DMS79 treated with DMSO at 0.1 percent for 48 hours (cell line): ENCODE measurements around the gene PXYLP1.

Source experiments
- DNase-seq: peaks from one replicate; lab custom pipeline; 2025; lab: John Stamatoyannopoulos, UW

The PXYLP1 gene

DNA sequence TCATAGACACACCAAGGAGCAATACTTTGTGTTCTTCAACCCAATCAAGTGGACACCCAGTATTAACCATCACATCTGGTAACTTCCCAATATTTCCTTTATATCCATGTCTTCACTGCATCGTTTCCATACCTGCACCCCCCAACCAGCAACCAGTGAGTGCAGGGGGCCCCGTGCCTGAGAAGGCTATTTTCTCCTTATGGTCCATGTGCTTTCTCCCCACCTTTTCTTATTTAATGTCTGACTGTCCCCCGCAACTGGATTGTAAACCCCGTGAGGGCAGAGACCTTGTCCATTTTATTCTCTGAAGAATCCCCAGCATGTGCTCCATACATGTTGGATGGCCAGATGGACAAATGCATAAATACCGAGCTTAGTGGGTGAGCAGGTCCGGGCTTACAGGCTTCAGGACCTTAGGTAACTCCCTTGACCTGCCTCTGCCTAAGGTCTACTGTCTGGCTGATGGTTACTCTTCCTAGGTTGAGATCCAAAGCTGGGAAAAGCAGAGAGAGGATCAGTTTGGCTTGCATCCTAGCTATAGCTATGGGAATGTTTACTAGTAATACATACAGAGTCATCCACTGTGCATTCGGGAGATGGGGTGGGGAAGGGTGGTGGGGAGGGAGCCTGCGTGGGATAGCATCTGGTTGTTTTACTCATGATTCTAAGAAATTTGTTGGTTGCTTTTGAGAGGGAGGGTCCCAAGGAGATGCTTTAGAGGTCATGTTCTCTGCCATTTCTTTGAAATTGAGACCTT, 41.5 kb downstream of the PXYLP1 start:
- DNase-seq, result no peak

DNA sequence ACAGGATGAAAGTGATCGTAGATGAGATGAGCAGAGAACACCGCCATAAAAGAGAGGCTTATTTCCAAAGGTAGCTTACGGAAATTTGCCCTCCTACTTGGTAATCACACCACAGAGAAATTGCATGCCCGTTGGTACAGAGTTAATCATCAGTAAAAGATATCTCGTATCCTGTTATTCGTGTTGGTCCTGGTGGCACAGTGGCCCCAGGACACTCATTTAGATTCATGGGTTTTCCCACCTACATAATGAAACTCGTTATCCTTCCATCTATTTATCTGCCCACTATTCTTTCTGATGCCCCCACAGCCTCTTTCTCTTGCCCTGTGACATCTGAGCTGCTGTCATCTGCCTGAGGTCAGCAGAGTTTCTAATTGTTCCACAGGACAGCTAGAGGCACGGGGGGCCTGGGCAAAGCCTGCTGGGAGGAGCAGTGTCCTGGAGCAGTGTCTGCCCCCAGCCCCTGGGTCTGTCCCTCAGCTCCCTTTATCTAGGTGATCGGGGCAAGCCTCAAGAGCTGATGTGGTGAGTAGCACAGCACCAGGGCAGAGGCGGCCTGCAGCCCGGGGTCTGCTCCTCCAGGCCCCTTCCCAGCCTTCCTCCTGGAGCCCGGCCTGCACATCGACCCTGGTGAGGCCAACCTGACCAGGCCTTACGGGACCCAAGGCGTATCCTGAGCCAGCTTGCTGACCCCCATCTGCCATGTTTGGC, 42.2 kb downstream of the PXYLP1 start:
- no peak for DNase-seq

DNA sequence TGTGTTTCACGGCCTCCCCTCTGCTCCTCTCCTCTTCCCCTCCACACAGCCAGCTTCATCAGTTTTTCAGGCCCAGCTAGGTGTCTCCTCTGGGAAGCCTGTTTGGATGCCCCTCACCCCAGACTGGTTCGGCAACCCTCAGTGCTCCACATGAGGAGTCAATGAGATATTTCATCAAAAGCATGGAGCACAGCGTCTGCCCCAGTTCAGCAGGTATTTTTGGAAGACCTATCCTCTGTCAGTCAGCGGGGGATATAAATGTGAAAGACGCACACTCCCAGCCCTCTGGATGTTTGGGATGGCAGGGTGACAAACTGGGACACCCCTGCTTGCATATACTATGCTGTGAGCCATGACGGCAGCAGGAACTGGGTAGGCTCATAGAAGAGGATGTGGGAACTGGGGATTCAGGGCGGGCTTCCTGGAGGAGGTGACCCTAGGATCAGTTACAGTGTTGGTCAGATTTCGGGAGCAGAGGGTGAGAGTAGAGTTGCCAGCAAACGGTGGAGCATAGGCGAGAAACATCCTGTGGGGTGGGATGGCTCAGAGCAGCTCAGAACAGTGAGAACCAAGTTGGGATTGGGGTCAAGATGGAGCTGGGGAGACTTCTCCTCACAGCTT, 42.9 kb downstream of the PXYLP1 start:
- DNase-seq, result no peak

DNA sequence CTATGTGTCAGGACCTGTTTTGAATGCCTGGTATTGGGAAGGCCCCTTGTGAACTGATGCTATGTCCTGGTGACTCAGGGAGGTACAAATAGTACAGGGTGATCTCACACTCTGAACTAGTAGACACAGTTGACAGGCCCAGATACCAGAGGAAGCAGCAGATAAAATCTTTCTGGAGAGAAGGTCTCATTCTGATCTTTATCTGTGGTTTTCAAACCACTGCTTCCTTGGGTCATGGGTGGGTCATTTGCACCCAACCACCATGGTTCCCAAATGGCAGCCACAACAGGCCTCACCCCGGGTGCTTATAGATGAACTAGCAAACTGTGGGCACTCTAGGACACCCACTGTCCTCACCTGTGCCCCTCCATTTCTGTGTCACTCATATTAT, 43.4 kb downstream of the PXYLP1 start:
- DNase-seq, result no peak

DNA sequence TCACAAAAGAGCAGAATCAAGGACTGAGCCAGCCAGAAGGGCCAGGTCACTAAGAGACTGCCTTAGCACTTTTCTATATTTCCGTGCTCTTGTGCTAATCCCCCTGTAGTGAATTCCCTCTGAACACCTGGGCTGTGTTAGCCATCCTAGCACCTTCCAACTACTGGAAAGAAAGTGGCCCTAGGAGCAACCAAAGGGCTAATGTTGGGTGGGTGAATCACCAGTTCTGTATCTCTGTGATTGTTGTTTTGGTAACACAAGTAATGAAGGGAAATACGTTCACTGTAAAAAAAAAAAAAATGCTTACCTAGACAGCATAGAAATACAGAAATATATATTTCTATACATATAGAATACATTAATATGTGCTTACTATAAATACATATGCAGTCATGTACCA, 43.9 kb downstream of the PXYLP1 start:
- DNase-seq, result no peak

DNA sequence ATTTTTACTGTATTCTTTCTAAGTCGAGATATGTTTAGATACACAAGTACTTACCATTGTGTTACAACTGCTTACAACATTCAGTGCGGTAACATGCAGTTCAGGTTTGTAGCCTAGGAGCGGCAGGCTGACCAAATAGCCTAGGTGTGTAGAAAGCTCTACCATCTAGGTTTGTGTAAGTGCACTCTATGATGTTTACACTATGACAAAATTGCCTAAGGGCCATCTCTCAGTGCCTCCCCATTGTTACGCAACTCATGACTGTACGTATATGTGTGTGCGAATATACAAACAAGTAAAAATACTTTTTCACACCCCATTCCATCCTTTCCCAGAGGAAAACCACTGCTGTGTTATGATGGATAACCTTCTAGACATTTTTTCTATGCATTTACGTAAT, 44.3 kb downstream of the PXYLP1 start:
- no peak for DNase-seq

DNA sequence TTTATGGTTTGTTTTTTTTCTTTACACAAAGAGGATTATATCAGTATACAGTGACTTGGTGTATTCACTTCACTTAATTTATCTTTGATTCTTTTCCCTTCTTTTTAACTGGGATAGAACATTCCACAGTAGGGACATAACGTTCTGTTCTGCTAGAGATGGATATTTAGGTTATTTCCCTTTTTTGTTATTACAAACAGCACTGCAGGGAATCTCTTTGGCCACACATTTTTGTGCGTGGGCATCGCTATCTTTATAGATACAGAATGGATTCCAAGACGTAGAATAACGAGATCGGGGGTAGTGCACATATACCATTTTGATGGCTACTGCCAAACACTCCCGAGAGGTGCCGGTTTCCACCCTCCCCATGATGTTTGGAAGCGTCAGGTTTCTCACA, 44.8 kb downstream of the PXYLP1 start:
- DNase-seq, result no peak

DNA sequence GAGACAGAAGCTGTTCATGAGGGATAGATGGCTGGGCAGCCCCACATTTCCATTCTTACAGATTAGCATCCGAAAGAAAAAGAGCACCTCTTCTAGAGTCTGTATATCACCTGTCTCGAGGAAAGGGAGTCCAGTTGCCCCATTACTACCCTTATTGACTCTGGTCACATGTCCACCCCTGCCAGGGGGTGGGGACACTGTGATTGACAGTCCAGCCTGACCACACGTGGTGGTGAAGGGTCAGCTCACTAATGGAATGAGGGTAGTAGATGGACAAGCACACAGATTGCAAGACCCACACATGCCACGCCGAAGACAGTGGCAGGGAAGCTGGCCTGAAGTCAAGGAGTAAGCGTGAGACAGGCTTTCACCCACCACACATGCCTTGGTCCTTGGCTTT, 45.8 kb downstream of the PXYLP1 start:
- no peak for DNase-seq

DNA sequence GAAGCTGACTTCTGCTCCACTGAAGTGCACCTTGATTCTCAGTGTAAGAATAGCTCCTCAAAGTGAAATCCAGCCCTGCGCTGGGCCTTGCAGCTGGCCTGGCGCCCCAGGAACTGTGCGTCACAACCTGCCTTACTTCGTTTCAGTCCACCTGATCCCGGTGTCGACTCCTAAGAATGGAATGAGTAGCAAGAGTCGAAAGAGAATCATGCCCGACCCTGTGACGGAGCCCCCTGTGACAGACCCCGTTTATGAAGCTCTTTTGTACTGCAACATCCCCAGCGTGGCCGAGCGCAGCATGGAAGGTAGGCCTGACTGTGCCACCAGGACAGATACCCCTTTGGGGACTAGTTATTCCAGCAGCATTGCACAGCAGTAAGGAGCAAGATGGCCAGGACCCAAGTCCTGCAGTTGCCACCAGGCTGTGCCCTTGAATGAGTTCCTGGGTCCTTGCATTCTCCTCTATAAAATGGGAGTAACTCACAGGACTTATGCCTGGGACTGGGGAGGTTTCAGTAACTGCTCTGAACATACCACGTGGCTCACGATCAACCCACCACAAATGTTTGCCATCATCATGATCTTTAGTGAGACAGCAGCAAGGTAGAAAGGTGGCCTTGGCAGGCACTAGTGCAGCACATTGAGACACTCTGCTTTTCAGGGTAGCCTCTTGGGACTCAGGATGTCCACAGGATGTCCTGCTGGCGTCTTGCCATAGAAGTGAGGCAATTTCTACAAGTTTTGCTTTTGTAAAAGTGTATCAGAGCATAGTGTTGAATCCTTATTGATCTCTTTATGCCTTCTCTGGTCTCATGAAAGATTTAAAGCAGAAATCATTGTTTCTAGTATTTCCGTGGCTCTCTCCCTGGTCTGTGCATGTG, 46.8 kb downstream of the PXYLP1 start:
- no peak for DNase-seq

DNA sequence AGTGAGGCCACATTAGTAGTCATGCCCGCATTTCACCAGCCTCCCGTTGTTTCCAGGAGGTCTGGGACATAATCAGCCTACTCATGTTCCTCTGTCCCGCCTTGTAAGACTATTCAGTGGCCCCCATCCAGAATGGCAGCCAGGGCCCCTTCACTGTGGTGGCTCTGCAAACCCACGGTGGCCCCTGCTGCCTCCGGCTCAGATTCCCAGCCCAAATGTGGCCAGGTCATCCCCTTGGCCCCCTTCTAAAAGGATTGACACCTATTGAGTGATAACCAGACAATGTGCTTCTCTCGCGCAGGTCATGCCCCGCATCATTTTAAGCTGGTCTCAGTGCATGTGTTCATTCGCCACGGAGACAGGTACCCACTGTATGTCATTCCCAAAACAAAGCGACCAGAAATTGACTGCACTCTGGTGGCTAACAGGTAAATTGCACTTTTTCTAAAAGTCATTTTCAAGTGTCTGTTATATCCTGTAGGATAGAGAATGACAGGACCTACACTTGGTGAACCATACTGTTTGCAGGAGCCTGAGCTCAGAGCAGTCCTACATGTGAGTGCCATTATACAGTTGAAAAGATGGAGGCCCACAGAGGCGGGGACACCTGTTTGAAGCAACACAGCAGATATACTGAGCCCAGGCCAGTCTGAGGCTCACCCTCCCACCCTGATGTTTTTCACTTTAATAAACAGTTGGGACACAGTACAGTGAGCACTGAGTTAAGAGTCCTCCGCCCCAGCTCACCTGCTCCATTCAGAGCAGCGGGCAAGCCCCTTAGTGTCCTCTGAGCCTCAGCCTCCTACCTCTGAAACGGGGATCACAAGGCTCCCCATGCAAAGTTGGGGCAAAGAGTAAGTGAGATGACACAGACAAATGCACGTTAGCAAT, 47.7 kb downstream of the PXYLP1 start:
- DNase-seq, result peak; percentile 22

DNA sequence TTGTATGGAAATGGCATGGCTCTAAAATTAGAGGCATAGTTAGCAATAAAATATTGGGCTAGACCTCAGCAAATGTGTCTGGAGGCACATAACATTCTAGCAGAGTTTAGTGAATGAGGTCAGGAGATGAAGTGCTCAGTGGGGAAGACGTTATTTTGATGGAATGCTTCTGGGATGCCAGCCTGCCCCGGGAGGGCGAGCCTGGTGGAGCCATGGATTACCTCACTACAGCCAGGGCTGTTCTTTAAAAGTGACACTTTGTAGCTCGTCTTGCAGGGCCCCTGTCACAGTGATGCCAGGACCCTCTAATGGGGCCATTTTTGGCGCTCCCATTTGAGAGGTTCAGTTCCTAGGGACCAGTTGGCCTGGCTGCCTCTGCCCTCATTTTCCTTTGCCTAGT, 48.5 kb downstream of the PXYLP1 start:
- DNase-seq, result no peak

DNA sequence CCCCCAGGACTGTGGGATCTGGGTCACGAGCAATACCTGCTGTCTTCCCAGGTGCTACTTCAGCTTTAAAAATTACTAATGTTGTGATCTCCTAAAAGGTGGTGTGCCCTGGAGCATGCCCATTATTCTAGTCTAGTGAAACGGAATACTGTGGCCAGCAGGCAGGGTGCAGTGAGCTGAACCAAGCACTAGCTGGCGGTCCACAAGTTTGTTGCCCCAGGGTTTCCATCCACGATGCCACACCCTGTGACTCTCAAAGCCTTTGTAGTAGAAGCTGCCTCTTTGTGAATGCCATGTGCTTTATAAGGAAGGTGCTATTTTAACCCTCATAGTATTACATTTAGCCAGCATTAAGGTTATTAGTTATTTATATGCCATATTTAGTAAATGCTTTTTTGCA, 49.1 kb downstream of the PXYLP1 start:
- no peak for DNase-seq

DNA sequence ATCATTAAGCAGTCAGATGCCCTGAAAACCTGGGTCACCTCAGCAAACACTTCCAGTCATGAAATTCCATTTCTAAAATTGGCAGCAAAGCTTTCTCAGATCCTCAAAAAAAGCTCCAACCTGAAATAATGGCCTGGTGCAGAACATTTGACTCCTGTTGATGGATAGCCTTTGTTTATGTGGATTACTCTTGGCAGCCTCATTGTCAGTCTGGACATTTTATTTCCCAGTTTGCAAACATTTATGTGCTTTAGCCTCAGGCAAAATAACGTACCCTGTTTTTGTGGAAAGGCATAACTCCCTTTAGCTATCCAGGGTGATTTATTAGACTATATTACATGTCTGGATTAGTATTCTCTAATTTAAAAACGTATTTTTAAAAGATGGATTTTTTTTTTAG, 53.9 kb downstream of the PXYLP1 start:
- DNase-seq, result no peak

DNA sequence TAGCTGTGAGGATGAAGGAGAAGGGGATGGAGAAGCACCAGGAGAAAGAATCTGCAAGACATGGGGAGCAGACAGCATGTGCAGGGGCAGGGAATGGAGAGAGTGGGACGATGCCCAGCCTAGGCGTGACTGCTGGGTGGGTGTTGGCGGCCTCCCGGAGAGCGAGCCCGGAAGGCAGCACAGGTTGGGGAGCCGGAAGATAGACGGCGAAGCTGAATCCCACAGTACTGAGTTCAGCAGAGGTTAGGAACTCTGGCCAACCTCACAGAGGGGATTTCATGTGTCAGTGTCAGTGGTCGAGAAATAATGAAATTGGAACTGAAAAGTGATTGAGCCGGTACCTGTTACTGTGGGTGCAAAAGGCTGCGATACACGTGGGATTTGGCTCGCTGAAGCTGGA, 55.2 kb downstream of the PXYLP1 start:
- no peak for DNase-seq

DNA sequence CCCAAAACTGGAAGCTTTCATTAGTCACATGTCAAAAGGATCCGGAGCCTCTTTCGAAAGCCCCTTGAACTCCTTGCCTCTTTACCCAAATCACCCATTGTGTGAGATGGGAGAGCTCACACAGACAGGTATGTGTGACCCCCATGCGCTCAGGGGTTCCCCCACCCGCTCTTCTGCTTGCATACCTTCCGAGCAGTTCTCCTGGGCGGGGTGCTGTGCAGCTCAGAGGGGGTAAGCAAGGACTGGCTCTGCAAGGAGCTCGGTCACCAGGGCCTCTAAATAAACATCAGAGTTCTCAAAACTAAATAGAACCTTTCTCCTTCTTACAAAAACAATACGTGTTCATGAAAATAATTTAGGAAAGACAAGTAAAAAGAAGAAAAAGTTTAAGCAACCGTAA, 55.7 kb downstream of the PXYLP1 start:
- no peak for DNase-seq

DNA sequence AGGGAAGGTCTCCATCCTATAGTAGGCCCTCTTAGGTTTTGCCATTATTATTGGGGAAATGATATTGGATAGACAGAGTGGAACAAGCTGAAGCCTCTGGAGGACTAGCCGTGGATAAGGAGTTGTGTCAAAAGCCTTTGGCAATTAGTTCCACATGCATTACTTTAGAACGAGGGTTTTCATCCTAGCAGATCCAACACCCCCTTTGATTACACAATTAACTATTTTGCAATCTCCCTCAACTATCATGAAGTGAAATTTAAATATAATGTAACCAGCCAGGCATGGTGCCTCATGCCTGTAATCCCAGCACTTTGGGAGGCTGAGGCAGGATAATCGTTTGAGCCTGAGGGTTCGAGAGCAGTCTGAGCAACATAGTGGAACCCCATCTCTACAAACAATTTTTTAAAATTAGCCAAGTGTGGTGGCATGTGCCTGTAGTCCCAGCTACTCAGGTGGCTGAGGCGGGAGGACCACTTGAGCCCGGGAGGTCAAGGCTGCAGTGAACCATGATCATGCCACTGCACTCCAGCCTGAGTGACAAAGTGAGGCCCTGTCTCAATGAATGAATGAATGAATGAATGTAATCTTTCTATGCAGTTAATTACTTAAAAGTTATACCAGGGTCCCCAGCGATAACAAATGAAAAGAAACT, 56.8 kb downstream of the PXYLP1 start:
- no peak for DNase-seq

DNA sequence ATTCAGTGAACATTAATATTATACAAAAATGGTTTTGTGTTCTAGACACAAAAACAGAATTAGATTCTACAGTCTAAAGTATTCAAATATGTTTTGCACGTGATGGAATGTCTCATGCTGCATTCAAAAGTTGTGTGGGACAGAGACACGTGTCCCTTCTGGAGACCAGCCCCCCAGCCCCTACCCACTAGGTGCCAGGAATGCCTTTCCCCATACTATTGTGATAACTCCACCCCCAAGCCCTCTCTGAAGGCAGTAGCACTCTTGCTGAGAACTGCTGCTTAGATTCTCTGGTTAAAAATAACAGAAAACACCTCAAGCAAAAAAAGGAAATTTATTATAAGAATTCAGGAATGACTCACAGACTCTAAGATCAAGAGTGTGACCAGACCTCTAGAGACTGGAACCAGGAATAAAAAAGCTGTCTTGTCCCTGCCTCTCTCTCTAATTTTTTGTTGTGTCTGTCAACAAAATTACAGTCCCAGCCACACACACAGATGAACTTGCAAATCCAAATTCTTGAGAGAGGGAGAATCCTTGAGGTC, 57.7 kb downstream of the PXYLP1 start:
- DNase-seq, result no peak

DNA sequence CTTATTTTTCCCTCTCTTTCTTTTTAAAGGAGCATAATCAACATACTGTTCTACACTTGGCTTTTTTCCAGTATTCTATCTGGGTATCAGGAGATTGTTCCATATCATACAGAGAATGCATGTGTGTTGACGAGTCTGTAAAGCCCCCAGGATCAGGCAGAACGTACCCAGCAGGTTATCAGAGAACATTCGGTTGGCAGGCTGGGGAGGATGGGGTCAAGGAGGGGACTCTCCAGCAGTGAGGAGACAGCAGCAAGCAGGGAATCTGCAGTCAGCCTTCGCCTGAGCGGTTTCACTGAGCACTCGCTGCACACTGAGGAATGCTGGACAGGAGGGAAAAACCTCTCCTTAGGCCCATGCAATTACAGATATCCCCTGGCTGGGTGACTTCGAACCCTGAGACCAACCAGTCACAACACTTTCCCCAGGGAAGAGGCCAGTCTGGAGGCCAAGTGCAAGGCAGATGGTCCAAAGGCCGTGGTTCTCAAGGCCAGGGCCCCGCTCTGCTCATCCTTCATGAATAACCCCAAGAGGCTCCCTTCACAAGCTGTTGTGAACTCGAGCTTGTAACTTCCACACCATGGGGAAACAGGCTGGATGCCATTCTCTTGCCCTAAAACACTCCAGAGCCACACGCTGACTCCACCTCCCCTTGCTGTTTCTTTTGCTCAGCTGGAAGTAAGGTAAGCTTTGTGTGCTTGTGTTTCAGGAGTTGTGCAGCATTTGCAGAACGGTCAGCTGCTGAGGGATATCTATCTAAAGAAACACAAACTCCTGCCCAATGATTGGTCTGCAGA, 60.1 kb downstream of the PXYLP1 start:
- no peak for DNase-seq

DNA sequence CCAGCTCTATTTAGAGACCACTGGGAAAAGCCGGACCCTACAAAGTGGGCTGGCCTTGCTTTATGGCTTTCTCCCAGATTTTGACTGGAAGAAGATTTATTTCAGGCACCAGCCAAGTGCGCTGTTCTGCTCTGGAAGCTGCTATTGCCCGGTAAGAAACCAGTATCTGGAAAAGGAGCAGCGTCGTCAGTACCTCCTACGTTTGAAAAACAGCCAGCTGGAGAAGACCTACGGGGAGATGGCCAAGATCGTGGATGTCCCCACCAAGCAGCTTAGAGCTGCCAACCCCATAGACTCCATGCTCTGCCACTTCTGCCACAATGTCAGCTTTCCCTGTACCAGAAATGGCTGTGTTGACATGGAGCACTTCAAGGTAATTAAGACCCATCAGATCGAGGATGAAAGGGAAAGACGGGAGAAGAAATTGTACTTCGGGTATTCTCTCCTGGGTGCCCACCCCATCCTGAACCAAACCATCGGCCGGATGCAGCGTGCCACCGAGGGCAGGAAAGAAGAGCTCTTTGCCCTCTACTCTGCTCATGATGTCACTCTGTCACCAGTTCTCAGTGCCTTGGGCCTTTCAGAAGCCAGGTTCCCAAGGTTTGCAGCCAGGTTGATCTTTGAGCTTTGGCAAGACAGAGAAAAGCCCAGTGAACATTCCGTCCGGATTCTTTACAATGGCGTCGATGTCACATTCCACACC, 60.9 kb downstream of the PXYLP1 start:
- no peak for DNase-seq
